HK-2 (cell line): ENCODE measurements around the gene CADM1.
A peak's percentile ranks its signal among the peaks of the same experiment; 100 is the strongest.

Experiments
- DNase-seq: peaks from one replicate; pipeline ENCODE4 v3.0.0-alpha.2; 2018; ENCODE audit not compliant: unreplicated experiment

The CADM1 gene

DNA sequence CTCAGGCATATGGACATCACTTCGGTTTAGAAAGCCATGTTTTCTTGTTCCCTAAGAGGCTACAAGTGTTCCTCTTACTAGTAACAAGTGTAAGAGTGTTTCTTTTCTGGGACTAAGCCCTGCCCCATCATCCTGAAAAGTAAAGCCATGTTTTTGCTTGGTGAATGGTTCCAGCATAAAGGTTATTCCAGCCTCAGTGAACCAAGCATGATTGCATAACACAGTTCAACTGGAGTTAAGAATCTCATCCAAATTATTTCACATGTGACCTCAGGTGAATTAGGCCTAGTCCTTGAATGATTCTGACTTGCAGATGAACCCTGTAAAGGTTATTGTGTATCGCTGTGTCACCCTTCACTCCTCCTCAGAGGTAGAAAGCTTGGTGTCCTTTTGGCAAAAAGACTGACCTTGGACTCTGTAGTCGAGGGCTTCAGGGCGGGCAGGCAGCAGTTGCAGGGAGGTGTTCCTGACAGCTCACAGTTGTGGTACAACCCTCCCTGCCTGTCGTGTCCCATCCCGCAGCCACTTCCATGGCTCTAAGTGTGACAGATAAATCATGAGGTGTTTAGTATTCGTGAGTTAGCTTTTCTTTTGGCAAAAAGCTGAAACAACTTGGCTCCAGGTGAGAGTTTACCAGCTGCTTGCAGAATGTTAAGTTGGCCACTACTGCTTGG is 321.8 kb downstream of the CADM1 start:
- DNase-seq = no peak

DNA sequence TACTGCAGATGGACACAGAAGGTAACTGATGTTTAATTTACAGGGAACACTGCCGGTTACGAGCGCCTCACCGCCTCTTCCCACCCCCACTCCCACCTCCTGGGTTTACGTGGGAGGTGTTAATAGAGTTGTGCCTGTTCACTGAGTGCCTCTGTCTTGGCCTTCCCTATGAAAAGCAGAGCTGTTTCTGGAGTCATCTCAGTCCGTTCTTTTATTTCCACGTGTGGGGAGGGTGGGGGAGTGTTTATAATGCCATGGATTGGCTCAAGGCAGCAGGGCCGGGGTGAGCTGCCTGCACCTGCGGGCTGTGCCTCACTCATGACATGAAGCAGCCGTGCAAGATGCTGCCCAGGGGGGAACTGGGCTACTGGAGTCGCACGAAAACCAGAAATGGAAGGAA is 322.7 kb downstream of the CADM1 start:
- no peak for DNase-seq

DNA sequence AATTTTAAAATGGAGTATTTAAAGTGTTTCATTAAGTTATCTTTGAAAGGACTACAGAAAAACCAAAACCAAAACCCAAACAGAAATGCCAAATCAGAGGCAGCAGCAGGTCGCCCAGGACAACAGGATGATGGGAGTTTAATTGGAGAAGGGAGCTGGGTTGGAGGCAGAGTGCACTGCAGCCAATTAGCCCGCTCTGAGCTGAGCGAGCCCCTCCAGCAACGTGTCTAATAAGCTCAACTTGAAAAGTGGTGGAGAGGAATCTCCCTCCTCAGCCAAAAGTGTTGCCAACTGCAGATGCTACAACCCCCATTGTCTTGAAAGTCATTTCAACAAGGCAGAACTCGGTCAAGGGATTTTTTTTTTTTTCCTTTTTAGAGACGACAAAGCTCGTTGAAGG is 323.9 kb downstream of the CADM1 start:
- no peak for DNase-seq

DNA sequence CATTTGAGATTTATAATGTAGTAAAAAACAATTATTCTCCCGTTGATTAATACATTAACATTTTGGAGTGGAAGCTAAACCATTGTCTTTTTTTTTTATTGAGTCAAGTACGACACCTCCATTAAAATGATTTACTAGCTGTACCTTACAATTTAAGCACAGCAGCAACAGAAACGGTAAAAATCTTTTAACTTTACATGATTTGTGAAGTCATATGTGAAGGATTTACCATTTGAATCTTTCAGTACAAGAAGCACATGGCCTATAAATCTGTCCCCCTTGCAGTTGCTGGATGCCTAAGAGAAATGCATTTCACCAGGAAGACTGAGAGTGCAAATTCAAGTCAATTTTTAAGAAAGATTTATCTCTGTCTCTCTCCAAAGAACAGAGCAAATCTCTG is 324.6 kb downstream of the CADM1 start:
- no peak for DNase-seq

DNA sequence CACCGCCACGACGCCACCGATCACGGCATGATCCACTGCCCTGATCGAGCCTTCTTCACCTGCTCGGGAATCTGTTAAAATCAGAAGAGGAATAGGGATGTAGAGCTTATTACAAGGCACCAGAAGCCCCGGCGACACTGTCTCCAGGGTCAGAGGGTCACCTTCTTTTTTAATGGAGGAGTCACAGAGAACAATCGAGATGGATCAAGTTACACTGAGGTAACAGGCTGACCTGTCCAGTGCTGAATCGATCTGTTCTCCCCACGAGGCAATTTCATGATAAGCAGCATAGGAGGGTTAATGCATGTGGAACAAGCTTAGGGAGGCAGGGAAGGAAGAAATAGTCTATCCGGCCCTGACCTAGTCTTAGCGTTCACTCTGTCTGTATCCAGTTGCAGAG is 325.5 kb downstream of the CADM1 start:
- no peak for DNase-seq

DNA sequence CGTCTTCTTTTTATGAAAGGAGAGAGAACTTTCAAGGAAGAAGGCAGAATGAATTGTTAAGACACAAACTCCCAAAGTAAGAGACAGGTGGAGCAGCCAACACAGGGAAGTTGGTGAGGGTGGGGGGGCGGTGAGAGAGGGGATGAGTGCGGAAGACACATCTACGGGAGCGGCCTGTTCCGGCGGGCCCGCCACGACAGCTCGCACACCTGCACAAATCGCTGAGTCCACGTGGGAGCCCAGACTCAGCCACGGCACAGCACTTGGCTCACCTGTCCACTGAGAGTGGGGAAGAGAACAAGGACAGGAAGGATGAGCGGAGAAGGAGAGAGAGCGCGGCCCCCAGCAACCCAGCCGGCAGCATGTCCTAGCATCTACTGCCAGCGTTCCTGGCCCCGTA is 331.1 kb downstream of the CADM1 start:
- no peak for DNase-seq

DNA sequence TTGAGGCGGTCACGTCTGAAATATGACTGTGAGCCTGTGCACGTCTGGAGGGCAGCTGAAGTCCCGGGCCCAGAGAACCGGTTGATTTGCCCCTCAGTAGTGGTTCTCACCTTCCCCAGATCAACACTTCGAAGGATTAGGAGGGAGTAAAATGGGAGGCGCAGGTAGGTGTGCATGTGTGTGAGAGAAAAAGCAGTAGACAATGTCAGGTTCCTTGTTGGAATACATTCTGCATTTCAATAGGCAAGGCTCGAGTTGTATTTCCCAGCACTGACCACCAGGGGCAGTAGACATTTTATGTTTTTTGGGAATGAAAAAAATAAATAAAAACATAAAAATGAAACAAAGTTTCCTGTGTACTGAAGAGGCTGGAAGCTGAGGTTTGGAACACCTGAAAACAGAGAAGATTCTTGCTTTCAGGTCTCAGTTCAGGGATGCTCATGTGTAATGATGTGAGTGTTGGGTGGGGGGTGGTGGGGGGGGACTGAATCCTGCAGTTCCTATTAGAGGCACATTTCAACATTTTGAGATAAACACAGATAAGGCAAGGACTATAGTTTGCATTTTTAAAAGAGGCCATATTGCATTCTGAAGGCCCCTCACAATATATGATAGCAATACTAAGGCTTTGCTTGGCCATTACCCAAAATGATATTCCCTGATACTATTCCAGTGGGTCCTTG is 333.9 kb downstream of the CADM1 start:
- peak; percentile 14 for DNase-seq

DNA sequence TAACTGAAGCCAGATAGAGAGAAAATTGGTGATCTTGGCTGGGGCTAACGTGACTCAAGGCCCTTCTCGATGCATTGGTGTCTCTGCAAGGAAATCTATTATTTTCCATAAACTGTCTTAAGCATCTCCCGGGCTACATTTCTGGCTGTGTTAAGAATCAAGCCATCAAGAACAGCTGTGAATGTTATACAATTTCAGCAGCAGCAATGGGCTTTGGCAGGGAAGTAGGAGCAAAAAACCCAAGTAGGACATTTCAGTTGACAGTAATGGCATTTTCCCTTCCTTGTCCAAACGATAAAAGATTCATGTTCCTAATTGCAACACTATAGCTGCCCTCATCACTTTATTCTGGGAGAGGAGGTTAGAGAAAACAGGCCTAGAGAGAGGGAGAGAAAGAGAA is 335.0 kb downstream of the CADM1 start:
- DNase-seq = no peak

DNA sequence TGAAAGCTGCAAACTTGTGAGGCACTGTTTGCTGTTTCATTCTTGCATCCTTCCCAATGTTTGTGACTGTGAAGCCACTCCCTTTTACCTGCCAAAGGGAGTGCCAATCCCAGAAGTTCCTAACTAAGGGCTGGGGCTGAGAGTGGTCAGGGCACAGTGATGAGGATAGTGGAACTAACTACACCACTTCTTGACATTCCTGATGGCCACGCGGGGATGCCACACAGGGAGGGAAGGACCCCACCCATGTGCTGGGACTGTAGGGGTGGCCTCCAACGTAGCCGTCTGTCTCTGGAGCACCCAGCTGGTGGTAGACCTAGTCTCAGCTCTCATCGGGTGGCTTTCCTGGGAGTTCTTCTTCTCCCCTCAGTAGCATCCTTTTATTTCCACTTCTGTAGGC is 335.5 kb downstream of the CADM1 start:
- no peak for DNase-seq

DNA sequence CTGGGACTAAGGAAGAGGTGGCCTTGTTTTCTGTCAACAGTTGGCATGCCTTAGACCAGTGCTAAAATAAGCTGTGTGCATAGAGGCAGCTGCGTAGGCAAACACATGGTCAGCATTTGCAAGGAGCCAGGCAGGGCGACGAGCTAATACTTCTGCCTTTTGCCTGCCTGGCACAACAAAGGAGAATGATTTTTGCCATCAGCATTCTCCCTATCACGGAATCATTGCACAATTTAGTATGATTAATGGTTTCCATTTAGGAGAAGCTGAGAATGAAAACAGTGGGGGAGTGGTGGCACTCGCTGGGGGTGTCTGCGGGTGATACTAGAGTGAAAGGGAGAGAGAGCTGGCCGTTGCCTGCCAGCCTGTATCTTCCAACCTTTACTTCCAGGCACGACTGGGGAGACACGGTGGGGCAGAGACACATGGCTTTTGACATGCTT is 336.0 kb downstream of the CADM1 start:
- no peak for DNase-seq

DNA sequence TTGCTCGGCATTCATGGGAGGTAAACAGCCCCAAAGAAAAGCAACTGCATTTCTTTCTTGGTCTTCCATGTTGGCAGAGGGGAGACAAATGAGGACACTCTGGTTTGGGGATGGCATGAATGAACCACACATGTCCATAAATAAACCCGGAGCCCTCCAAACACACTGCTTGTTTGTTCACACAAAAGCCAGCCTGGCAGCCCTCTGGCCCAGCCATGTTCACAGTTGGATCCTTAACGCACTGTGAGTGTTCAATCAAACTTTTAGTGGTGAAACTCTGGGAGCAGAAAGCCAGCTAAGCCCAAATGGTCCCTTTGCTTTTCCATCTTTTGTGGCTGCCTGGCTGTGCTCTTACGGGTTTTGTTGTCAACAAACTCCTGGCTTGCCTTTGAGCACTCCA is 336.8 kb downstream of the CADM1 start:
- no peak for DNase-seq

DNA sequence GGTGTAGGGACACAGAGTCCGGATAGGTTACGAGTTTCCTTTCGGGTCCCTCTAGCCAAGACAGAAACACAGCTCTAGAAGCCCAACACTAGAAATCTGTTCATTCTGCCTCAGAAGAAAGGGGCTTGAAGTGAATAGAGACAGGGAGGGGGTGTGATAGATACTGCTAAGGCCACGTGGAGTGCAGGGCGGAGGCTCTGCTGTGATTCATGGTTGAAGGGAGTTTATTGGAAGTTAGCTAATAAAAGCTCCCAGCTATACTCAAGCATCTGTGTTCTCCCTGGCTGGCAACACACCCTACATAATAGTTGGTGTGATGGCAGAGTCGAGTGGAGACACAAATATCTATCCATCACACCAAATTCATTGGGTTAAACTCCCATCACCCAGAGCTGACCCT is 337.4 kb downstream of the CADM1 start:
- no peak for DNase-seq

DNA sequence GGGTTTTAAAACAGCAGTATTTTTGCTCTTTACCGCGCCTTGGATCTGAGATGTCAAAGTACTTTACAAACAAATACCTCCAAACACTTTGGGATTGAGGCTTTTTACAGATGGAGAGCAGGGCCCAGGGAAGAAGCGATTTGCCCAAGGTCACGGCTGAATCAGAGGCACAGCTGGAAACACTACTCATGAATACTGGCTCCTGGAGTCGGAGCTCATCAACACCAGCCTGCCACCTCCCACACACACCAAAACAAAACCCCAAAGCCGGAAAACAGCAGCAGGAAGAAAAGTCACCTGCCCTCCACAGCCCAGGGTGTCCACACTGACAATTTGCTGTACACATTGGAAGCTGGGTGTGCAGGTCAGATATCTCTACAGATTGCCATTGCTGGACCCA is 339.4 kb downstream of the CADM1 start:
- no peak for DNase-seq

DNA sequence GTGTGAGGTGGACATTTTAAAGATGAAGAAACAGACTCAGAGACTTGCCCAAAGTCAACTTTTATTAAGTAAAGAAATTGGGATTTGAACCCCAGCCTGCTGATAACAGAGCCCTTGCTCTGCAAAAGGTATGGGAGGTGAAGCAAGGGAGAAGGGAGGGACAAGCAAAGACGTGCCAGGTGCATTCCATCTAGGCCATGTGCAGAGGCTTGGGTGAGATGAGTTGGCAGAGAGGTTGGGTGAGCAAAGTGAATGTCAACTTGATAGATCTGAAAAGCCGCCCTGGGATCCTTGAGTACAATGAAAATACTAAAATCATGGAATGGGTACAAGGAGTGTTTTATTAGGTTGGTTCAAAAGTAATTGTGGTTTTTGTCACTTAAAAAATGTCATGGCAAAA is 341.3 kb downstream of the CADM1 start:
- DNase-seq = no peak

DNA sequence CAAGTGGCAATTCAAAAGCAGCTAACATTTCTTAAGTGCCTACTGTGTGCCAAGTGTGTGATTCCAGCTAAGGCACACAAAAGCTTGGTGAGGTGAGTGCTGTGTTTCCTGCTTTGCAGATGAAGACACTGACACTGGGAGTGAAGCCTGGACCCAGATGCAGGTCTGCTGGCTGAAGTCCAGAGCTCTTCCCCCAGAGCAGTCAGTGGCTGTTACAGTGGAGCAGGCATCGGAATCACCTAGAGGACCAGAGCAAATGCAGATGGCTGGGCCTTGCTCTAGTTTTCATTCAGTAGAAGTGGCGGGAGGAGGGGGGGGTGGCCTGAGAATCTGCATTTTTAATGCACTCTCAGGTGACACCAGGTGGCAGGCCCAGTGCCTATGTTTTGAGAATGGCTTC is 342.3 kb downstream of the CADM1 start:
- DNase-seq = no peak

DNA sequence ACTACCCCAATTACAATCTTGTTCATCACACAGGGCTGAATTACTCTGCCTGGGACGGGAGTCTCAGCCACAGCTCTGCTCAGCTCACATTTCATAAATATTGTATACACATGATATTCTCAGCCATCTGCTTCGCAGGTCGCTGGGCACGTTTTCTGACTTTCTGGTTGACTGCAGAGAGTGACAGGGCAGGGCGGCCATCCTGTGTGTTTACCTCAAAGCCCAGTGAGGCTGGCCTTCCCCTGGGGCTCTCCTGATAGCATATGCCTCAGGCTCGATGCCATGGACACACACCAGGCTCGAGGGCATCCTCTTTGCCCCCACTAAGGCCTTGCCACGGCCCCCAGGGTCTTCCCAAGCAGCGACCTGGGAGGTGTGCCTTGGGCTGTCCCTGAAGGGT is 345.0 kb downstream of the CADM1 start:
- no peak for DNase-seq

DNA sequence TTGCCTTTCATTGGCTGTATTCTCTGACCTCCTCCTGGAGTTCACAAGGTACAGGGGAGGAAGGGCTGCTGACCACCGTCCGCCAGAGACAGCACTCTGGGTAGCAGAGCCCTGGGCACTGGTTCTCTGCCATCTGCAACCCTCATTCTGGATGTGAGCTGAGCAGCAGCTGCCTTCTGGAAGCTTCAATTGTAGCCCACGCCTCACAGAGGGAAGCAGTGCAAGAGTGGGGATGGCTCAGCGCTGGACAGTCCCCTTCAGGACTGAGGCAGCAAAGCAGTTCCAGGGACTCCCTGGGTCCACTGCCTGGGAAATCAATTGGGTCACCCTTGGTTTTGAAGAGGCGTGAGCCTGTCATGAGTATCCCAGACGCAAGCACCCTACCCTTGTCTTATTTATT is 346.2 kb downstream of the CADM1 start:
- DNase-seq = no peak

DNA sequence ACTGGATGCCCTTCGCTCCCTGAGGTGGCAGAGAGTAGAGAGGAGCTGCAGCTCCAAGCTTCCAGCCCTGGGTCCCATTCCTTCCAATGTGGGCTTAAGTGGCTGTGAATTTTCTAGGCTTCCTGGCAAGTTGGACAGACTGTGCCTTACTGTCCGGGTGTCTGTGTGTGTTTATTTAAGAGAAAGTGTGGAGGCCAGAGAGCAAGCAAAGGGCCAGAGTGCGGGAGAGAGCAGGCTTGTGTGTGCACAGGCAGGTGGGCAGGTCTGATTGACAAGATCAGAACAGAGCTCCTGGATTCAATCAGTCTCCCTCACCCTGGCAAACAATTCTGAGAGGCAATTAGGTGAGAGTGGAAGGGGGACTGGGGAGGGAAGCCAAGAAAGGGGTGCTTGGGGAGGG is 347.0 kb downstream of the CADM1 start:
- DNase-seq = no peak

DNA sequence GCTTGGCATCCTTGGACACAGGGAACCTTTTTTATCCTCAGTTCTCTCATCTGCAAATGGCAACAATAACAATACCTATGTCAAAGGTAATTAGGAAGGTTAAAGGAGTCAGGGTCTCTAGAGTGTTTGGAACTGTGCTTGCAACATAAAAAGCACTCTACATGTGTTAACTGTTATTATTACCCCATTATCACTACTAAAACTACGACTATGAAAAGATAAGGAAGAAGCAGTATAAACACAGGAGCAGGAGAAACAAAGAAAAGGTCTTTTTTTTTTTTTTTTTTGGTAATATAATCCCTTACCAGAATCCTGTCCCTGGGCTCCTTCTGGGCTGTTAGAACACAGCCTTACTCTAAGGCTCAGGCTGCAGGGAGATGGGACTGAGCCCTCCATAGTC is 348.2 kb downstream of the CADM1 start:
- DNase-seq = no peak

DNA sequence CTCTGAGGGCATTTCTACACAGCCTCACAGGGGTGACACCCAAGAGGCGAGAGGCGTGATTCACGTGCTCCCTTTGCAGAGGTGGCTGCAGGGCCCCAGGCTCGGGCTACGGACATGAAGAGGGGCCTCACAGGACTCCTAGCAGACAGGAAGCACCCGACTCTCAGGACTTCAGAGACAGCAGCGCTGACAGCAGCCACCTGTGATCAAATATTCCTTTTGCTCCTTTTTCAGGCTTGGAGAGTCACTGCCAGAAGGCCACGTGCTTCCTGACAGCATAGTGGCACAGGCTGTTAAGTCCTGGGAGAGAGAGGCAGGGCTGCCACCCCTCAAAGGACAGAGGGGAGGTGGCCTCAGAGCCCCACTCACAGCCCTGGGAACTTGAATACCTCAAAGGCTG is 348.9 kb downstream of the CADM1 start:
- DNase-seq = no peak

DNA sequence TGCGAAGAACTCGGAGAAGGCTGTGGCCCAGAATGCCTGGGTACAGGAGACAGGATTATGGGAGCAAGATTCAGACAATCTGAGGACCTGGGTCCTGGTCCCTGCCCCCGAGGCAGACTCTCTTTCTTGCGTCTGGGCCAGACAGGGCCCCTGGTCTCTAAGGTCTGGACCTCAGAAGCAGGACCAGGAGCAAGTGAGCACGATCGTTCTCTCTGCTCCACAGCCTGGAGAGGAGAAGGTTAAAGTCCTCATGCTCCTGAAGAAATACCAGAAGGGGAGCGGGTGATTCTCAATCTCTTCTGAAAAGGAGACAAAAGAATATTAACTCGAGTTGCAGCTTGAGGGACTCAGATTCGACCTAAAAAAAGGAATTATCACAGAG is 349.9 kb downstream of the CADM1 start:
- DNase-seq = no peak

DNA sequence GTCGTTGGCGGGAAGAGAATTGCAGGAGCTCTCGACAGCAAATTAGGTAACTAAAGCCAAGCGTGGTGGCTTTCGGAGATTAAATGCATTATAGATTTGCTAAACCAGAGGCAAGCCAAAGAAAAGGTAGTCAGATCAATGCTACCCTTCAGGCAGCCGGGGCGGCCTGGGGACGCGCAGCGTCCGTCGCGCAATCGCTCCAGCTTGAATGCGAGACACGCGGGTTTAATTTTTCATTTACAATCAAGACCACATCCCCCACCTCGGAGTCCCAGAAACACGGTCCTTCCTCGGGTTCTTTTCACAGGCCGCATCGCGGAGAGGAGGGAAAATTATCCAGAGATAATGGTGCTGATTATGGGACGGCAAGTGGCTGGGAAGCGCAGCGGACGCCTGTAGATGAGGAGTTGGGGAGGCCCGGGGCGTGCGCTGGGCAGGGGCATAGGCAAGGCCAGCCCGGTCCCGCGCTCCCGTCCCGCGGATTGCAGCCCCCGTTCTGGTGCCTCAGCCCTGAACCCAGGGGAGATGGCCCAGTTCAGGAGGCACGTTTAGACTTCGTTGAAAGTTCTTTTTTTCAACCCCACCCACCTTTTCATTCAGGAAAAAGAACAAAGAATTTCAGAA is 350.4 kb downstream of the CADM1 start:
- DNase-seq = no peak

DNA sequence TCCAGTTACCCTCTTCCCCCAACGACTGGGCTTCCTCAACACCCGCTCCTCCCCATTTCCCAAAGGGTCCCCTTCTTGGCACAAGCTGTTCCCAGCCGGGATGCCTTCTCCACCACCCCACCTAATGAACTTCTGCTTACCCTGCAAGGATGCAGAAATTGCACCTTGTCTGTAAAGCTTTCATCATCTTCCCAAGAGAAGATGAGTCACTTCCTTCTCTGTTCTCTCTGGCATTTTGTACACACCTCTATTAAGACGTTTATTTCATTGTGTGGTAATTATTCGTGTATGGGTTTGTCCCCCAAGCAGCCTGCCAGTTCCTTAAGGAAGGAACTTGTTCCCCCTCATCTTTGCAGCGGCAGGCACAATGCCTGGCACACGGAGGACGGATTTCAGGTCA is 351.1 kb downstream of the CADM1 start:
- no peak for DNase-seq

DNA sequence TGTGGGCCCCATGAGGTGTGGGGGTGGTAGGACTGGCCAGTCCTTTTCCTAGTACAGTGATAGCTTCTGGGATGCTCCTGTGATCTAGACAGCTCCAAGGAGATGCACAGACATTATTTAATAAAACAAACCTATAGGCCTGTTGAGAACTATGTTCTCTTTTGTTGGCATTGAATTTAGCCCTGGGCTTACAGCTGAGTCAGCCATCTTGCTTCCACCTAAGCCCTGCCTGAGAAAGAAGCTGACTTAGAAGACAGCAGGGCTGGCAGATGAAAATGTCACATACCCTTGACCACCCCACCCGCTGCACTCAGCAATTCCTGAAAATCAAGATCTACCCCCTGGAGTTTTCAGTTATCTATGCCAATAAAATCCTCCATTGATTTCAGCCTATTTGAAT is 353.2 kb downstream of the CADM1 start:
- no peak for DNase-seq
